Left ventricle myocardium inferior (tissue), 1 donor: Measurements from ENCODE around the gene CCDC154. TPM values are rescaled to one million over a fixed set of nuclear protein-coding genes. Genes with fewer than 3 reads are reported as not detected.
A peak's percentile ranks its signal among the peaks of the same experiment; 100 is the strongest.

Source experiments
- DNase-seq: peaks from one replicate; pipeline ENCODE4 v3.0.0-alpha.2; 2020
- H3K27ac ChIP-seq: fragments of 200-600 bp; replicated peaks from 2 replicates; pipeline ENCODE4 v1.8.0; 2021
- H3K27me3 ChIP-seq: fragments of 200-600 bp; 2 replicates; pipeline ENCODE4 v1.8.0; 2021; ENCODE audit warnings: low read depth
- H3K36me3 ChIP-seq: fragments of 200-600 bp; 2 replicates; pipeline ENCODE4 v1.8.0; 2021
- H3K4me1 ChIP-seq: fragments of 200-600 bp; 2 replicates; pipeline ENCODE4 v1.8.0; 2021
- H3K4me3 ChIP-seq: fragments of 200-600 bp; 2 replicates; pipeline ENCODE4 v1.8.0; 2021; ENCODE audit warnings: mild to moderate bottlenecking, moderate library complexity
- H3K9me3 ChIP-seq: fragments of 200-600 bp; replicated peaks from 2 replicates; pipeline ENCODE4 v1.8.0; 2021
- CTCF ChIP-seq: fragments of 200-600 bp; IDR thresholded peaks from 2 replicates; pipeline ENCODE4 v1.8.0; 2021; ENCODE audit warnings: antibody characterized with exemption, mild to moderate bottlenecking, borderline replicate concordance
- intact Hi-C: fragments of 100-400 bp; cut with micrococcal nuclease; formaldehyde crosslinking; loops from one replicate; pipeline ENCODE4 v1.11.0; 2022
- long read RNA-seq: library from polyadenylated mRNA; unstranded; transcript quantifications from one replicate; pipeline ENCODE4 v2.0.0, GENCODE V29; 2021
- total RNA-seq: library from RNA; stranded (reverse); fragmentation: NEBNext Ultra II Directional; extraction: Animal tissue kit (Norgen Biotek cat#: 25700); gene quantifications from one replicate; pipeline ENCODE4 v1.2.1, GENCODE V29; 2021
- donor health status: DM: no; HTN: yes; CAD: no; lungs with severe emphysema.

Gene CCDC154
- total RNA-seq: 1.3 TPM
- long read RNA-seq, partial matches to known transcripts: 1 of 1 reads
- long read RNA-seq, other reads (novel, unspliced or antisense): 0 of 1 reads

GRCh38 chr16:1443980-1444729, at the start of gene CCDC154:
CCDC154 (minus strand) TSS chr16:1444556; CDS start chr16:1444322, 234 bp downstream.
- intact Hi-C loops: no loop called here
- peaks cover 40% of the 10 kb centered on the region for H3K36me3 ChIP-seq
- no peaks in the 10 kb centered on the region for H3K9me3 ChIP-seq
- TF ChIP-seq CTCF: no peak
- DNase-seq: no peak
- H3K27ac ChIP-seq: no peak within 1 kb of the TSS
- H3K4me1 ChIP-seq: no peaks in the 10 kb centered on the region
- no peak within 1 kb of the TSS for H3K4me3 ChIP-seq
- H3K27me3 ChIP-seq: no peaks in the 10 kb centered on the region

- TF ChIP-seq CTCF: no peak
- no peaks in the 10 kb centered on the region for H3K27me3 ChIP-seq
- H3K4me1 ChIP-seq: peaks cover 36% of the 10 kb centered on the region
- H3K9me3 ChIP-seq: no peaks in the 10 kb centered on the region
- no peak for DNase-seq
- peak overlapping the region; percentile 89 for H3K27ac ChIP-seq
- peak overlapping the region; percentile 85 for H3K4me3 ChIP-seq
- H3K36me3 ChIP-seq: peaks cover 38% of the 10 kb centered on the region
- intact Hi-C loops: loop anchor here (10.0 kb wide), 1 partner anchor 71 kb away; no protein-coding TSS in a partner anchor
These were observed 49.4 kb upstream of the CCDC154 start for GRCh38 chr16:1493746-1494094.

- Histone ChIP-seq H3K36me3 (peaks cover 33% of the 10 kb centered on the region), H3K27me3 (no peaks in the 10 kb centered on the region), H3K4me3 (peak within 1 kb of the TSS; percentile 85), H3K4me1 (peaks cover 36% of the 10 kb centered on the region), H3K27ac (peak within 1 kb of the TSS; percentile 89), H3K9me3 (no peaks in the 10 kb centered on the region)
- TF ChIP-seq CTCF: no peak
- intact Hi-C loops: loop anchor here (10.0 kb wide), 1 partner anchor 72 kb away; no protein-coding TSS in a partner anchor
- peak; percentile 83 for DNase-seq
These were observed 48.8 kb upstream of the CCDC154 start, which contains the start of gene TELO2 for GRCh38 chr16:1492923-1493745. TELO2 (plus strand) TSS chr16:1493360; CDS start chr16:1494282, 922 bp downstream.

GRCh38 chr16:1492082-1492922, 47.9 kb upstream of the CCDC154 start:
- no peaks in the 10 kb centered on the region for H3K9me3 ChIP-seq
- no peak for DNase-seq
- peaks cover 36% of the 10 kb centered on the region for H3K4me1 ChIP-seq
- TF ChIP-seq CTCF: no peak
- intact Hi-C loops: loop anchor here (10.0 kb wide), 1 partner anchor 72 kb away; no protein-coding TSS in a partner anchor
- H3K27me3 ChIP-seq: no peaks in the 10 kb centered on the region
- peak overlapping the region; percentile 85 for H3K4me3 ChIP-seq
- H3K27ac ChIP-seq: peak overlapping the region; percentile 89
- H3K36me3 ChIP-seq: peaks cover 25% of the 10 kb centered on the region

GRCh38 chr16:1491327-1491726, 47.0 kb upstream of the CCDC154 start:
- H3K4me1 ChIP-seq: peaks cover 36% of the 10 kb centered on the region
- intact Hi-C loops: loop anchor here (10.0 kb wide), 1 partner anchor 73 kb away; no protein-coding TSS in a partner anchor
- DNase-seq: no peak
- H3K27me3 ChIP-seq: no peaks in the 10 kb centered on the region
- H3K9me3 ChIP-seq: no peaks in the 10 kb centered on the region
- H3K27ac ChIP-seq: no peak overlapping the region
- H3K4me3 ChIP-seq: no peak overlapping the region
- no peak for TF ChIP-seq CTCF
- H3K36me3 ChIP-seq: peaks cover 15% of the 10 kb centered on the region
